ENCODE measurements around the gene SNTA1.

DNA sequence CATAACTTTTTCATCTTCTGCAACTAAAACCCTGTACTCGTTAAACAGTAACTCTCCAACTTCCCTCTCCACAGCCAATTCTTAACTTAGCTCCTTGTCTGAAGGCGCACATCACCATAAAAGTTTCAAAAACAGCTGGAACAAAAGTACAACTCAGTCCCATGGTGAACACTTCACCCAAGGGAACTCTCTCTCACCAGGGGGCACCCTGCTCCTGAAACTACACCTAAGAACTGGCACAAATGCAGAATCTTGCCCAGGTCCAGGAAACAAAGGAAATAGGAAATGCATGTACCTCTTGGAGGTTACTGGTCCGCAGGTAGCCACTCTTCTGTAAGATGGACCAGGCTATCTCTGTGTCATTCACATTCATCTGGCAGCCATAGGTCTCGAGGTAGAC, 48.8 kb downstream of the SNTA1 start:
- TF ChIP-seq, protein P1, sequence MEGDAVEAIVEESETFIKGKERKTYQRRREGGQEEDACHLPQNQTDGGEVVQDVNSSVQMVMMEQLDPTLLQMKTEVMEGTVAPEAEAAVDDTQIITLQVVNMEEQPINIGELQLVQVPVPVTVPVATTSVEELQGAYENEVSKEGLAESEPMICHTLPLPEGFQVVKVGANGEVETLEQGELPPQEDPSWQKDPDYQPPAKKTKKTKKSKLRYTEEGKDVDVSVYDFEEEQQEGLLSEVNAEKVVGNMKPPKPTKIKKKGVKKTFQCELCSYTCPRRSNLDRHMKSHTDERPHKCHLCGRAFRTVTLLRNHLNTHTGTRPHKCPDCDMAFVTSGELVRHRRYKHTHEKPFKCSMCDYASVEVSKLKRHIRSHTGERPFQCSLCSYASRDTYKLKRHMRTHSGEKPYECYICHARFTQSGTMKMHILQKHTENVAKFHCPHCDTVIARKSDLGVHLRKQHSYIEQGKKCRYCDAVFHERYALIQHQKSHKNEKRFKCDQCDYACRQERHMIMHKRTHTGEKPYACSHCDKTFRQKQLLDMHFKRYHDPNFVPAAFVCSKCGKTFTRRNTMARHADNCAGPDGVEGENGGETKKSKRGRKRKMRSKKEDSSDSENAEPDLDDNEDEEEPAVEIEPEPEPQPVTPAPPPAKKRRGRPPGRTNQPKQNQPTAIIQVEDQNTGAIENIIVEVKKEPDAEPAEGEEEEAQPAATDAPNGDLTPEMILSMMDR (IDR thresholded peaks at IDR 0.05): no peak
- TF ChIP-seq POLR2A (IDR thresholded peaks at IDR 0.05): no peak
